ENCODE data around the gene DHX30.

Gene DHX30

GRCh38 chr3:47792699-47793098 lies 10.2 kb upstream of the DHX30 start:
- no peak for TF ChIP-seq CTCF (conservative IDR thresholded peaks at IDR 0.05)
- no peak overlapping the region for H3K27ac ChIP-seq

GRCh38 chr3:47794544-47794943 lies 8.4 kb upstream of the DHX30 start:
- no peak overlapping the region for H3K27ac ChIP-seq
- TF ChIP-seq CTCF (conservative IDR thresholded peaks at IDR 0.05) = no peak

- TF ChIP-seq CTCF (conservative IDR thresholded peaks at IDR 0.05) = peak; percentile 55
- no peak overlapping the region for H3K27ac ChIP-seq
These were observed 3.2 kb upstream of the DHX30 start for GRCh38 chr3:47799733-47800132.

GRCh38 chr3:47803480-47804025 lies 615 bp downstream of the DHX30 start:
- TF ChIP-seq CTCF (conservative IDR thresholded peaks at IDR 0.05) = no peak
- peak overlapping the region; percentile 95 for H3K27ac ChIP-seq

DNA sequence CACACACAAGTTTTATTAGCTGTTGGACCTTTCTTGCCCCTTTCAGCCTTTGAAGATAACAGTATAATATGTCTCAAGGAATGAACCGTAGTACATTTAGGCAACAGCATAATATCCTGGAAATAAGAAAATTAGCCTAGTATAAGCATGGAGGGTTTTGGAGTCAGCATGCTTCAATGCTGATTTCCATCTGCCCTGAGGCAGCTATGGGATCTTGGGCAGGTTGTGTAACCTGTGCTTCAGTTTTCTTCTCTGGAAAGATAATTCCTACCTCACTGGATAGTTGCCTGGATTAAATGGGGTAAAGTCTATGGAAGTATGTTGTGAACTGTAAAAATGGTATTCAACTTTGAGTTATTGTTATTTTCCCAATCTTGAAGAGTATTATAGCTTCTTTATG lies 1.6 kb downstream of the DHX30 start:
- peak overlapping the region; percentile 95 for H3K27ac ChIP-seq
- no peak for TF ChIP-seq CTCF (conservative IDR thresholded peaks at IDR 0.05)

DNA sequence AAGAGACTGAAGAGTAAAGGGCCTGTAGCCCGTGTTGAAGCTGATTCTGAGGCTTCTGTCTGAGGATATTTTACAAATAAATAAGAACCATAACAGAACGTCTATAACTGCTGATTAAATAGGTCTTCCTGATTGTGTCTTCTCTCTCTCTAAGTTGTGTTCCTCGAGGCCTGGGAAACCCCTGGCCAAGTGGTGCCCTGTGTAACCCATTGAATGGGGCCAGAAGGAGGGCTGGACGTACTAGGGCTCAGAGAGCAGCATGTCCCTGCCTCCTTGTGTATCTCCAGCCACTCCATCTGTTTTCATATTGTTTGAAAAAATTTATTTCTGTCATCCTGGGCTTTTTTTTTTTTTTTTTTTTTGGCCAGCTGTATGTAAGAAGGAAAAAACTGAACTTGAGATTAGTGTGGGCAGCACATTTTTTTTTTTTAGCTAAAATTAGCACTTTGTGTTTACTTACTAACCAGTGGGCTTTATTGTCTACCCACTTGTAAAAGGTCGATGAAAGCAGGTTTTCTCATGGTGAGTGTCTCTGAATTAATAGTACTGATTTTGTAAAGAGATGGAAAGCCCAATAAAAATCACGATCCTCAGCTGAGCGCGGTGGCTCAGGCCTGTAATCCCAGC lies 10.7 kb downstream of the DHX30 start:
- TF ChIP-seq CTCF (conservative IDR thresholded peaks at IDR 0.05) = no peak
- no peak overlapping the region for H3K27ac ChIP-seq

DNA sequence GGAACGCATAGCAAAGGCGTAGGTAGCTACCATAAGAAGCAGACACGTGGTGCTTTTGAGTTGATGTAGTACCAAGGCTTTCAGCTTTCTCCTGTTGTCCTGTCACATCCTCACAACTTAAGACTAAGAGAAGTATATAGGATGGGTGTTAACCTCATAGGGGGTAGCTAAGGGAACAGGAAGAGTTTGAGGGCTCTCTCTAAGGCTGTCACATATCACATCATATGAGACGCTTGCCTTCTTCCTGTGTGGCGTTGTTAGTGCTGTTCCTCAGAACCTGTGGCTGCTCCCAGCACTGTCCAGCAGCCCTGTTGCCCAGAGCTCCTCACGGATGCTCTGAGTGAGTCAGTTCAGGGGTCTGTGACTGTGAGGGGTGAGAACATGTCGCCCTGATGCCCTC lies 14.7 kb downstream of the DHX30 start:
- H3K27ac ChIP-seq = no peak overlapping the region
- no peak for TF ChIP-seq CTCF (conservative IDR thresholded peaks at IDR 0.05)

Measured in VCaP (cell line).